Measurements from ENCODE around the gene TLR10.

Gene TLR10

DNA sequence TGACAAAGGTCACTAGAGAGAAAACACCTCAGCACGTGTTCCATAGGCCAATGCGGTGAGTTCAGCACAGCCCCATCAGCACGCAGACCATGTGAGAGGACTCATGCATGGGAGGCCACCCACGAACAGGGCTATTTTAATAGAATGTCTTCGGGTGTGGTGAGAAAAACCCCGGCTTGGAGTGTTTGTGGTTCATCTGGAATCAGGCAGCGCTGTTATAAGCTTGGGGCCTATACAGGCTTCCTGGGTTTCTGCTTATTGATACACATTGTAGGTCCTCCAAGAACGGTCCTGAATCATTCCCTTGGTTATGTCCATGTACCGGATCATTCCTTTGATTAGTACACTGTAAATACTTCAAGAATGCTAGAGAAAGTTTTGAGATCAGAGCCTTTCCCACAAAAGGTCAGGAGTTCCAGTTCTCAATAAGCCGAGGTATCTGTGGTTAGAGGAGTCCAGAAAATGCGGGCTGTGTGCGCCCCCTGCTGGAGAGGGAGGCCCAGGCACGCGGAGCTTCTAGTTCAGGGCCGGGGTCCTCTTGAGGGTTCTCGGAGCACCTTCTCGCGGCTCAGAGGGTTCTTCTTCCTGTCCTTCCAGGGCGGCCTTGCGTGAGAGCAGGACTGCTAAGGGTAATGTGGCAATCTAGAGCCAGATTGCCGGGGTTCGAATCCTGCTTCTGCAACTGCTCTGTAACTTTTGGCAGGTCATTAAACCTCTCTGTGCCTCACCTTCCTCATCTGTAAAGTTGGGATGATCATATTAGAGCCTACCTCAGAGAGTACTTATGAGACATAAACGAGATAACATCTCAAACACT is 51.8 kb downstream of the TLR10 start:
- DNase-seq (ENCODE audit: low spot score), result peak; percentile 87

DNA sequence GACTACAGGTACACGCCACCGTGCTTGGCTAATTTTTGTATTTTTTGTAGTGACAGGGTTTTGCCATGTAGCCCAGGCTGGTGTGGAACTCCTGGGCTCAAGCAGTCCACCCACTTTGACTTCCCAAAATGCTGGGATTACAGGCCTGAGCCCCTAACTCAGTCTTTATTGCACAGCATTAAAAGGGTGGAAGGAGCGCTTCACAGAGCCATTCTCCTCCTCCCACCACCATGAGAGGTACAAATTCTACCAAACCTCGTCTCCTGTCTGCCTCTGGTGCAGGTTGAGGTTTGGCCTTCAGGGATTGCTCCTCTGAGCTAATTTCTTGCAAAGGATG is 52.3 kb downstream of the TLR10 start:
- no peak for DNase-seq (ENCODE audit: low spot score)

DNA sequence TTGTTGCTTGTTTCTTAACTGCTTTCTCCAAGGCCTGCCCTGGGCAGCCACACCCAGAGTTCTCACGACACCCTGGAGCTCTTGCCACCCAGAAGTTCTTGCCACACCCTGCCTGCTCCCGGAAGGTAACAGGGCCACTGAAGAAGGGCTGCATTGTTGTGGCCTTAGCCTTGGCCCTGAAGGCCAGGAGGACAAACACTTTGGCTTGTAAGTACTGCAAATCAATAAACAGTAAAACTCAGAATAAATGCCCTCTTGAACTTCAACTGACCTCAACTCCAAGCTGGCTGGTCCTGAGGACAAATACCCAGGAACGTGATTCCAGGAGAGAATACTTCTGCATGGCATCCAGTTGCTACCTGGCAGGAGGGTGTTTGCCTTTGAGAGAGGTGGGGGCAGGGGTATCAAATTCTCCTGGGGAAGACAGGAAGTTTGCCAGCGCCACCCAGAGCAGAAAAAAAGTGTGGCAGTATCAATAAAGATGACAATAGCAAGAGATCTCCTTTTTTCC is 54.1 kb downstream of the TLR10 start:
- peak; percentile 71 for DNase-seq (ENCODE audit: low spot score)

DNA sequence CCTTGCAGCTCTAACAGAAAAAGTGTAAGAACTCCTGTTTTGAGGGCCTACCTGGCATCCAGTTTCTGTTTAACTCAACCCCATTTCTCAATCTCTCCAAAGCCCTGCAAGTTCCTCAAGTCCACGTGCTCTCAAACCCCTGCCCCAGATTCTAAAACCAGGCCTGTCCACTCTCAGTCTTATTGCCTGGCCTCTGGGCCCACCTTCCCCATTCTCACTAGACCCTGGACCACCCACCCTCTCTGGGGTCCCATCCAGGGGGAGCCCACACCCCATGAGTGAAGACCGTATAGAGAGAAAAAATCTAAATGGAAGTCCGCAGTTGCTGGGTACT is 58.3 kb downstream of the TLR10 start:
- DNase-seq (ENCODE audit: low spot score), result no peak

DNA sequence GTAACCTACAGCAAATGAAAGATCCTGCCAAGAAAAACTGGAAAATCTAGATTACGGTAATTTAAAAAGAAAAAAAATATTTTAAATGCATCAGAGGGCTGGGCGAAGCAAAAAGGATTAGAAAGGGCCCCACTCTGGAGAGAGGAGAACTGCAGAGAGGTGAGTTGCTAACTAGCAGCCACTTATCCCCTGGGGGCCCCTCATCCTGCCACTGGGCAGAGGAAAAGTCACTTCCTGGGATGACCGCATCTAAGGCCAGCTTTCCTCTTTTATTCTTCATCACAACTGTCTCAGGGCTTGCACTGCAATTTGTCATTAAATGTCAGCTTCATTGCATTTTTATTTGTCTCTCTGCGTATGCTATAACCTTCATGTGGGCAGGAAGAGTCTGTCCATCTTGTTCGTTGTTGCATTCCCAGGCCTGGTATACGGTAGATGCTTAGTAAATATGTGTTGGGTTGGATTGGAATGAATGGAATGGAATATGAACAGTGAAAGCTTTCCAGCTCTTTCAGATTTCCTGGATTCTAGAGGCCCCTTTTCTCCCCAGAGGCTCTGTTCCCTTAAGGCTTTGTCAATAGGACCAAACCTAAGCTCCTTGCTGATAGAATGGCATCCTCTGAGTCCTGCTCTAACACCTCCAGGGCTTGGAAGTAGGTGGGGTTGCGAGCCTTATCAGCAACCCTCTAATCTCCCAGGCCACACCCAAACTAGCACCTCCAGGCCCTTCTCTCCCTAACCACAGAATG is 58.9 kb downstream of the TLR10 start:
- peak; percentile 60 for DNase-seq (ENCODE audit: low spot score)

DNA sequence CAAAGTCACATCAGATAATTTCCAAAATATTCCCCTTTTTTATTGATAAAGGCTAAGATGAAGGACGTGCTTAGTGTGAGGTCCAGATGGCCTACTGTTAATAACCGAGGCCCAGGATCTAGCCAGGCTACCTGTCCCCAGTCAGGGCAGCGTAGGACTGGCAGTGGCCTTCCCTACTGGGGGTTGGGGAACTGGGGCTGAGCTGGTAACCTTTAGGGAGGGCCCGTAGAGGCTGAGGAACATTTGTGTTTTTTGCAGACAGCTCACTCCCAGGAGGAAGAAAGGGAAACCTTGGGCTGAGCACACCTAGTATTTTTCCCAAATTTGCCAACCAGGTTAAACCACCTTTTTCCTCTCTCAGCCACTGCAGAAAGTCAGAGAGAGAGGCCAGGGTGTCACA is 59.7 kb downstream of the TLR10 start:
- DNase-seq (ENCODE audit: low spot score), result no peak

Measured in hematopoietic multipotent progenitor cell treated with erythropoietin and hydrocortisone succinate and interleukin-3 and kit ligand, for 17 days (in vitro differentiated cells).